ELF-1 (cell line): ENCODE results near the gene NFIA.

Experiments
- DNase-seq: peaks from one replicate; pipeline ENCODE4 v3.0.0-alpha.2; 2016; ENCODE audit warnings: low read depth, low spot score

NFIA gene

GRCh38 chr1:61082311-61083012 is at the start of gene NFIA:
NFIA (plus strand) TSS chr1:61082561.
- peak; percentile 64 for DNase-seq

- DNase-seq = no peak
Observed at GRCh38 chr1:61035880-61036279, 46.5 kb upstream of the NFIA start.

GRCh38 chr1:61042466-61043009 is 39.8 kb upstream of the NFIA start:
- DNase-seq = no peak

- DNase-seq = peak; percentile 91
Observed at GRCh38 chr1:61043010-61043820, 39.1 kb upstream of the NFIA start.

GRCh38 chr1:61046434-61046833 is 35.9 kb upstream of the NFIA start:
- no peak for DNase-seq

- no peak for DNase-seq
Observed at GRCh38 chr1:61047061-61047460, 35.3 kb upstream of the NFIA start.

GRCh38 chr1:61049850-61050540 is 32.4 kb upstream of the NFIA start:
- DNase-seq = peak; percentile 97

- DNase-seq = peak; percentile 39
Observed at GRCh38 chr1:61050541-61051442, 31.6 kb upstream of the NFIA start.

- DNase-seq = no peak
Observed at GRCh38 chr1:61051443-61051718, 31.0 kb upstream of the NFIA start.

- DNase-seq = peak; percentile 52
Observed at GRCh38 chr1:61051719-61052394, 30.5 kb upstream of the NFIA start.

GRCh38 chr1:61052395-61053225 is 29.8 kb upstream of the NFIA start:
- peak; percentile 49 for DNase-seq

- no peak for DNase-seq
Observed at GRCh38 chr1:61053226-61053711, 29.1 kb upstream of the NFIA start.

GRCh38 chr1:61053712-61054600 is 28.4 kb upstream of the NFIA start:
- peak; percentile 31 for DNase-seq

- no peak for DNase-seq
Observed at GRCh38 chr1:61054601-61054993, 27.8 kb upstream of the NFIA start.

- no peak for DNase-seq
Observed at GRCh38 chr1:61055110-61055614, 27.2 kb upstream of the NFIA start.

- no peak for DNase-seq
Observed at GRCh38 chr1:61056196-61056572, 26.2 kb upstream of the NFIA start.

GRCh38 chr1:61056573-61057439 is 25.6 kb upstream of the NFIA start:
- peak; percentile 27 for DNase-seq
